ENCODE data around the gene LDLR. TPM values are rescaled to one million over a fixed set of nuclear protein-coding genes. Genes with fewer than 3 reads are reported as not detected.

Gene LDLR
- total and polyA plus RNA-seq, 2 donors (not counting 1 experiment from before 2014, with no cell fraction given) = 1.8 to 4.8 TPM

GRCh38 chr19:11045536-11045935 lies 43.7 kb upstream of the LDLR start:
- H3K4me1 Mint-ChIP-seq = peaks cover 40% of the 10 kb centered on the region
- no peak for ATAC-seq (ENCODE audit: low read depth)
- POLR2A ChIA-PET = no interaction called here

More at GRCh38 chr19:11045536-11045935, 43.7 kb upstream of the LDLR start:
- DNase-seq = no peak
- no peak overlapping the region for H3K4me3 ChIP-seq (ENCODE audit: control extremely low read depth in 1 of 5, extremely low read depth in 1 of 5, insufficient read depth in 1 of 5, low read depth in 2 of 5, low read length in 4 of 5)
- Mint-ChIP-seq H3K27ac (no peak overlapping the region), H3K4me3 (no peak overlapping the region), H3K27me3 (peaks cover 18% of the 10 kb centered on the region), H3K9me3 (ENCODE audit: insufficient read depth) (no peaks in the 10 kb centered on the region)
- peaks cover 6% of the 10 kb centered on the region for H3K79me2 ChIP-seq (ENCODE audit: control insufficient read depth, insufficient read depth, low read length)
- H3K4me2 ChIP-seq (replicated peaks; ENCODE audit: low read depth, low read length, poor library complexity, severe bottlenecking) = no peak overlapping the region
- H2AFZ ChIP-seq (ENCODE audit: insufficient read depth, low read depth, low read length, poor library complexity, severe bottlenecking) = no peak overlapping the region
- peaks cover 0 to 7% (median 0%) of the 10 kb centered on the region in 3 donors for H3K9me3 ChIP-seq (ENCODE audit: control extremely low read depth in 1 of 3, control insufficient read depth in 2 of 3, insufficient read depth in 1 of 3, low read length in 2 of 3)
- H3K27ac ChIP-seq (ENCODE audit: low read length in 2 of 2) = no peak overlapping the region
- H3K27me3 ChIP-seq (replicated peaks in 1 of 4; ENCODE audit: control extremely low read depth in 1 of 4, control insufficient read depth in 3 of 4, insufficient read depth in 4 of 4, low read length in 3 of 4) = peaks cover 0 to 23% (median 5%) of the 10 kb centered on the region in 4 experiments
- WGBS (ENCODE audit: insufficient coverage) = 97% methylated on average over 4 of the region's 4 CpGs
- no peak overlapping the region for H3K9ac ChIP-seq (ENCODE audit: low read length)
- CTCF ChIA-PET = interaction anchor here (0.6 to 1.9 kb wide), 4 partner anchors 9 to 882 kb away, joined by 3 to 12 read pairs (median 7); no protein-coding TSS in a partner anchor
- H3K4me1 ChIP-seq (ENCODE audit: control insufficient read depth in 2 of 2, insufficient read depth in 2 of 2, low read length in 2 of 2) = peaks cover 41 to 54% of the 10 kb centered on the region in 2 donors
- H3K36me3 ChIP-seq (replicated peaks in 1 of 2; ENCODE audit: control extremely low read depth in 1 of 2, control insufficient read depth in 1 of 2, extremely low read depth in 1 of 2, insufficient read depth in 2 of 2, low read length in 1 of 2) = peaks cover 0 to 24% of the 10 kb centered on the region in 2 experiments
- TF ChIP-seq EZH2 (IDR thresholded peaks at IDR 0.05; ENCODE audit: borderline replicate concordance, insufficient read depth, low read depth, low read length, poor library complexity, severe bottlenecking) = no peak
- no peak for TF ChIP-seq CTCF (IDR thresholded peaks at IDR 0.05)
- peaks cover 51% of the 10 kb centered on the region for H4K20me1 ChIP-seq (ENCODE audit: control insufficient read depth, insufficient read depth, low read length, poor library complexity, severe bottlenecking)
- intact Hi-C loops (cut with micrococcal nuclease) = loop anchor here (5.0 kb wide), 2 partner anchors 83 to 377 kb away; partner anchors contain the start of gene SMARCA4
